ENCODE measurements around the gene FREY1.

The FREY1 gene, protein sequence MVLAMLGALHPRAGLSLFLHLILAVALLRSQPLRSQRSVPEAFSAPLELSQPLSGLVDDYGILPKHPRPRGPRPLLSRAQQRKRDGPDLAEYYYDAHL

DNA sequence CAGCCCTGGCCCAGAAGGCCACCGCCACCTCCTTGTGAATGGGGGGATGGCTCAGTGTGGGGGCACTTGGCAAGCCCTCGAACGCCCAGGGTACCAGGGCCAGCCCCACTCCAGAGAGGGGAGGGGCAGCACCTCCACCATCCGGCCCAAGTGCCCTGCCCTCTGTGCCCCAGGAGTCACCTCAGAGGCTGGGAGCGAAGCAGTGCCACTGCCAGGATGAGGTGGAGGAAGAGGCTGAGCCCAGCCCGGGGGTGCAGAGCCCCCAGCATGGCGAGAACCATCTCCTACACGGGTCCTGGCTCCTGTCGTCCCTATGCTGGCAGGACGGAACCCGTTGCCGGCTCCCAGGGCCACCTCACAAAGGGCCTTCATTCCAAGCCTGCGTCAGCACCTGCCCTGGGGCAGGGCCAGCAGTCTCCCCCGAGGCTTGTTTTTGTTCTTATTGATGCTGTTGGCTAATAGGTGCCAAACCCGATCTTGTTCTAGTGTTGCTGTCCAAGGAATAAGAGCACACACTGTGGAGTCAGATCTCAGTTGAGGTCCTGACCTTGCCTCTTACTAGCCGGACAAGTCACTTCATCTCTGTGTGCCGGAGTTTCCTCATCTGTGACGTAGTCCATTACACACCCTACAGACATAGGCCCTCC, at the start of gene FREY1:
Gene FREY1, minus strand, starts transcription at position 307 of the 647 bp plus-strand sequence. Its CDS starts 26 bp downstream, at position 281.
- no peak for DNase-seq (ENCODE audit: low read depth)

DNA sequence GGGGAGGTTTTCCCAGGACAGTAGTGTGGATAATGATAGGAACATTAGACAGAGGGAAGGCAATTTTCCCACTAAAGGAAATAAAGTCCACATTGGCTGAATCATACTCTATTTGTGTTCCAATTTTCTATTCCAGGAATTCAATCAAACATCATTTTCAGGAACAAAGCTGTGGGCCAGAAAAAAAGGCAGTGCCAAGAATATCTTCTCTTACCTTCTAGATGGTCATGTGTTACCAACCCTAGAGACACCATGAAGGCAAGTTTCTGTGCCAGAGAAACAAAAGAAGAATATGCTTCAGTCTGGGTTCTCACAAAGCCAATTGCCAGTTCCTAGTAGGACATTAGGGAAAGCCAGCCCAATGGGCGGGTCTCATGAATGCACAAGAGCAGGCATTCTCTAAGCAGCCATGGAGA, 42.9 kb upstream of the FREY1 start:
- no peak for DNase-seq (ENCODE audit: low read depth)

- no peak for DNase-seq (ENCODE audit: low read depth)
These were observed 41.3 kb upstream of the FREY1 start for GRCh38 chr11:45948356-45948755.

- no peak for DNase-seq (ENCODE audit: low read depth)
These were observed 40.8 kb upstream of the FREY1 start for GRCh38 chr11:45947885-45948284.

DNA sequence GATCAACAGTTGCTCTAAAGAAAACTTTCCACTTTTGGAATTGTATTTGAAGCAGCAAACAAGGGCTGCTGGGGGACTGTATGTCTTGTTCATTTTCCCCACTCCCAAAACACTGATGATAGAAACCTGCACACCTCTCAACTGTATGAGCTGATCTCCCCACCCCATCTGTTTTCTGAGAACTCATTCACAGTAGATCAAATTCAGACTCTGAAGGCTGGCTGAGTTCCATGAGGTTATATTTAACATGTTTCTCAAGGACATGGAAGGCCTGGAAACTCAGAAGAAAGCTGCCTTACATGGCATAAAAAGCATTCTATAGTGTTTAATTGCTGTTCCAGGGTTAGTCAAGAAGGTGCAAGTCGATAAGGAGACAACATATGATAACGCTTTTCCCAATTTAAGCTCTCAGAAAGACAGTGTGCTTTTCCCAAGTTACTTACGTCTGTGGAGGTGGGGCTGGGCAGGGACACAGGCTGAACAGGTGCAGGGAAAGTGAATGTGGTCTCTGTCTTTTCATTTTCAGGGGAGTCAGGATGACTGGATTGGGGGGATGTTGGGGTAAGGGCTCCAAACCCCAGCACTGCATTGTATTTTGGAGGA, 38.4 kb upstream of the FREY1 start:
- DNase-seq (ENCODE audit: low read depth), result no peak

DNA sequence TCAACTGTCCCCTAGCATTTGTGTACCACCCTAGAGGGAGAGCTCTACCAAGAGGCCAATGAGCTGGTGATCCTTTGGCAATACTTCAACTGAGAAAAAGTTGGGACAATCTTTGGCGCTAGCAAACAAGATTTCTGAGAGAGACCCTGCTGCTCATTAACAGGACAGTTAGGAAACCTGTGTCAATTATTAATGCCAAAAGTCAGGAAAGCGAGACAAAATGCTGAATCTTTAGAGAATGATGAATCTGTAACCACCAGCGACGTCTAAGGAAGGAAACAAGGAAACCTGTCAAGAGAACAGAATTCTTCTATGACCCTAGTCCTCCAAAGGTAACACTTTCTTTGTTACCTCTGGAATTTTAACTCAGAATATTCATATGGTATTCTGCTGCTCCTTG, 35.3 kb upstream of the FREY1 start:
- no peak for DNase-seq (ENCODE audit: low read depth)

DNA sequence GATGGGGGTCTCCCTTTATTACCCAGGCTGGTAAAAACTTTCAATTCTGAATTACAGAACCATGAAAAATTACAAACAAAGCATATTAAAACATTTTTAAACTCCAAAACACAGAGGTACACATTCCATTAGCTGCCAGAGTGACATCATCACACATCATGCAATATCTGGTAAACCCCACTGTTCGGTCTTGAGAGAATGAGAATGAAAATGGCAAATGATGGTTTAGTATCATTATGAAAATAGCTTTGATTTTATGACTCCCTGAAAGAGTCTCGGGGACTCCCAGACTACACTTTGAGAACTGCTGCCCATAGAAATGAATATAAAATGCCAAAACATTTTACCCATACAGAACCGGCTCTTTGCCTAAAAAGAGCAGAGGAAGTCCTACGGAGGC, 34.2 kb upstream of the FREY1 start:
- DNase-seq (ENCODE audit: low read depth), result no peak

- DNase-seq (ENCODE audit: low read depth), result no peak
These were observed 32.8 kb upstream of the FREY1 start for GRCh38 chr11:45939836-45940235.

GRCh38 chr11:45937916-45938315, 30.8 kb upstream of the FREY1 start:
- DNase-seq (ENCODE audit: low read depth), result no peak

DNA sequence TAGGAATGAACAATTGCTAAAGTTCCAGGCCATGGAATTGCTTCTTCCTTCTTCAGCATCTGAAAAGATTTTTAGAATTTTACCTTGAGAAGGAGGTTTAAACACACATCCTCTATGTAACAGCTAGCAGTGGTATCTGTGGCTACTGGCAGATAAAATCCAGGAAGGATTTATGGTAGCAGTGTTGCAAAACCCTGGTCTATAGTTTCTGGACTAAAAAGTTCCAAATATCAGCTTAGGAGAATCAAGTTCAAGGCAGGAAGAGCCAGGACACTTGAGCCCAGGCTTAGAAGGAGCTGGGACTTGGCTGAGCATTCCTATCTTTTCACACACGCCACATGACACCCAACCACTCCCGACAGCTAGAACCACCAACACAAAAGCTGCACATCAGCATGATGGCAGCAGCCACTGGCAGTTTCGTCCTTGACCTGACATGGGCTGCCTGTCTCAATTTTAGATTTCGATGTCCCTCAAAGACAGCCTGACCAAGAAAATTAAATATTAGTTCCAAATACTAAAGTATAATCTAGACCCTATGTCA, 29.5 kb upstream of the FREY1 start:
- no peak for DNase-seq (ENCODE audit: low read depth)

- DNase-seq (ENCODE audit: low read depth), result no peak
These were observed 28.4 kb upstream of the FREY1 start for GRCh38 chr11:45935349-45936064.

- DNase-seq (ENCODE audit: low read depth), result no peak
These were observed 27.7 kb upstream of the FREY1 start for GRCh38 chr11:45934580-45935318.

DNA sequence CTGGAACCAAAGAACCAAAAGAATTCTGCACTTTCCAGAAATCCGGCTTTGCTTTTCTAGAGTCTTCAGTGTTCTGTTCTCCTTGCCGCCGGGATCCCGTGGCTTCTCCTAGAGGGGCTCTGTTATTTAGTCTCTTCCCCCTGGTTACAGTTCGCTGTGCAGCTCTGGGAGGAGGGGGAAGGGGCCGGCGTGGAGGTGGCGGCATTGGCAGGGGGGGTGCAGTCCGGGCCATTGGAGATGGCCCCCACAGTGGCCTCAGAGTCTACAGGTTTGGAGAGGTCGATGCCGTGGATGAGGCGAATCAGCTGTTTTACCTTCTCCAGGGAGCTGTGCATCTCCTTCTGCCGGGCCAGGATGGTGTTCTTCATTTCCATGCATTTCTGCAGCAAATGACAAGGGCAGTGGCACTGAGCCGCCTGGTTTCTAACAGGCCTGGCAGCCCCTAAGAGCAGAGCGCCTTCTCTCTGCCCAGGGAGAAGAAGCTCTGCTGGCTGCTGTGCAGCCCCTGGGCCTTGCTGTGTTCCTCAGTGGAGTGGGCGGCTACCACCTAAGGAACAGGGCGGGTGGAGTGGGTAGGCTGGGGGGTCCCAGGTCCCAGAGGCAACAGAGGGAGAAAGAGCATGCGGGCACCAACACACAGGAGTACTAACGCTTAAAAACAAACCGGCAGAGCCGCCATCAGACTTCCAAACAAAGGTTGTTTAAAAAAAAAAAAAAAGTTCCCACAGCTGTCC, 26.9 kb upstream of the FREY1 start:
- DNase-seq (ENCODE audit: low read depth), result no peak

DNA sequence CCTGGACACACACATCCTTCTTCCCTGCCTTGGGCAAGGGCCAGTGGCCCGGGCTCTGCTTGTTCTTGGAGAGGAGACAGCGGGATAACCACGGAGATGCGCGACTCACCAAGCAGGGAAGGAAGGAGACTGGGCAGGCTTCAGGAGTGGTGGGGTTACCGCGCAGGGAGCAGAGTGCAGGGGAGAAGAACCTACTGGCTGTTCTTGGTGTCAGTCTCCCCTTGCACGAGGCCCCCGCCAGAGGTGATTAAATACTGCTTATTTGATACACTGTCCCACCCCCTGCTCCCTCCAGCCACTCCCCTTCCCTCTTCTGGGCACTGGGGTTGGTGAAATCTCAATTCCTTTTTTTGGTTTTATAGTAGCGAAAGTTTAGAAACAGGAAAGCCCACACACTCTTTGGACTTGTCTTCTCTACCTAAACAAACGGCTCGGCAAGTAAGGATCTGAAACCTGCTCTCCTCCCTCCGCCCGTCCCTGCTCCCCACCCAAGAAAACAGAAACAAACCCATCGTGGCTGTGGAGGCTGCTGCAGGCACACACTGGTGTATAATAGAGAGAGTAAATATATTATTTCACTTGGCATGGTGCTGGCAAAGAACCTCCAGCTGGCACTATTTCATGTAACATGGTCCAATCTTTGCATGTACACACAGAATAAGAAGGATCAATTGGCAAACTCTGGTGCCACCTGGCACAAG, 26.2 kb upstream of the FREY1 start:
- DNase-seq (ENCODE audit: low read depth), result no peak

DNA sequence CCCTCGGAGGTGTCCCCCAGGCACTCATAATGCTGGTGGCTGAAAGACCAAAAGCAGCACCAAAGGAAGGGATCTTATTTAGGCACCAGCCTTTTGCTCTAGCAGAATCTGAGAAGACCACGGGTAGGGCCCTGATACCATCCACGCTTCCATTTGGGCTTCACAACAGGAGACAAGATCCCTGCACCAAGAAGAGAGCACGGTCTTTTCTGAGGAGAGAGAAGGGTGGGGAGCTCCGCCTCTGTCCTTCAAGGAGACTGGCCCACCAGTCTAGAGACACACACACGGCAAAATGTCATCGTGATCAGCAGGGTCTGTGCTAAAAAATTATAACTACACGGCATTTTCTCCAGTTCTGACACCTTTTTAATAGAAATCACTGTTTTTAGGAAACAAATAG, 25.1 kb upstream of the FREY1 start:
- DNase-seq (ENCODE audit: low read depth), result no peak

DNA sequence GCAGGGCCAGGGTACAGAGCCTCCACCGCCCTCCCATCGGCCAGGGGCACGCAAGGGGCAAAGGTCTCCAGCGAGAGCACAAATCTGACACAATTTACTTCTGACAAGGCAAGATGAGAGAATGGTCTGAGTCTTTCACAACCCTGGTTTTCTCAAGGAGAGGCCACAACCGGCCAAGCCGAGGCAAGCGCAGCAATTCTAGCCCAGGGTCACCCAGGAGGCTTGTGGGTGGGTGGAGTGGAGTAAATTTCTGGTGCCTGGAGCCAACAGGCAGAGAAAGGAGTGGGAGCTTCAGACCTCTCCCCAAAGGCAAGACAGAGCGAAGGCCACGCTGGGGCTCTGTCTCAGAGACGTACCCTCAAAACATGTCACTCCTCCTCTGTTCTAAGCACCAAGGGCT, 24.7 kb upstream of the FREY1 start:
- no peak for DNase-seq (ENCODE audit: low read depth)

- no peak for DNase-seq (ENCODE audit: low read depth)
These were observed 24.0 kb upstream of the FREY1 start for GRCh38 chr11:45930951-45931570.

DNA sequence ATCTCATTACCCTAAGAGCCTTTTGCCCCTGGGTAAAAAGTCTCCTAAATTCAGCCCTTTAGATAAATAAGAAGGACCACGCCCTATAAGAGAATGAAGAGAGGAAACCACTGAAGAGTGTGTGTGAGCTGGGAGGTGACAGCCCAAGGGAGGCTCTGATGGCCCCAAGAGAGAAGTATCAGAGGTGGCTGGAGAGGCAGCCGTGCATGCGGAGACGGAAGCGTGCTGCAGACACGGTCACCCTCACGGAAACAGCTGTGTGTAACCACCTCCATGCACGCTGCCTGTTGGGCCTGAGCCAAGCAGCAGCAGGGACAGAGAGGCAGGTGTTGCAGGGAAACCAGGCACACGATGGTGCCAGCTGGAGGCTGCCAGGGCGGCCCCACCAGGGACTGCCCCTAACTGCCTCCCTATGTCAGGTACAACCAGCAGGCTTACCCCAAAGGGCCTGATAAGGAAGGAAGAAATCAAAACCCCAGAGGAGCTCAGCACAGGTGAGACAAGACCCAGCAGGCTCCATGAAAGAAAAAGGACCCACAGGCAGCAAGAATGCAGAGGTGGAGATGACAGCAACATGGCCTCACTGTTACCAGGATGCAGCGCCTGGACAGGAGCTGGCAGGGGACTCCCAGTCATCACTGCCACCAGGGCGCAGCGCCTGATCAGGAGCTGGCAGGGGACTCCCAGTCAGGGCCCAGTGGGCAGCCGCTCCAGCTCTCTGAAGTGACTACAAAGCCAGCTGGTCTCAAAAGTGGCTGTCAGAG, 23.1 kb upstream of the FREY1 start:
- no peak for DNase-seq (ENCODE audit: low read depth)

DNA sequence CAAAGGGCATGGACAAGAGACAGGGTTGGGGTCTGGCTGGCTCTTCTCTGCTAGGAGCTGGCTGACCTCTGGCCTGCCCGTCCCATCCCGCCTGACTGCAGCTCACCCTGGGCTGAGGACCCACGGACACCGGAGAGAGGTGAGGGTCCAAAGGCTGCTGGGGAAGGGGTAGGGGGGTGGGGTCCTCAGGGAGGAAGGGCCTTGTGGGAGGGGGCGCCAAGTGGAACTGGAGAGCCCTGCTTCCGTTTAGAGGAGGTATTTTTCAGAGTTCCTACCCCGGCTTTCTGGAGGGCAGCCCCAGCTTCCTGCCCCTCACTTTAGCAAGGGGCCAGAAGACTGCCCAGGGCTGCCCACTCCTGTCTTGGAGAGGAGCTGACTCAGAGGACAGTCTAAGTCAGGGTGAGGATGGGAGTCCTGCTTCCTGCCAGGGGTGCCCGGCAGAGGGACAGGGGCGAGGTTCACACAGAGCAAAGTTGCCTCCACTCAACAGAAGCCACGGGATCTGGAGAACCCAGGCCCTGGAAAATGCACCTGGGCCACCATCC, 22.5 kb upstream of the FREY1 start:
- DNase-seq (ENCODE audit: low read depth), result no peak
